Panc1 (cell line): Measurements from ENCODE around the gene PKP1. TPM values are rescaled to one million over a fixed set of nuclear protein-coding genes. Genes with fewer than 3 reads are reported as not detected.

Source experiments
- ATAC-seq: fragments of 200-7000 bp; cut with Tn5 transposase; 2 replicates; pipeline ENCODE4 v1.9.1; 2020; ENCODE audit warnings: mild to moderate bottlenecking, moderate library complexity
- BruUV-seq: library from RNA; stranded (reverse); fragments of 400-500 nt; replicated peaks from 2 replicates; lab custom pipeline; 2021; lab: Mats Ljungman, UMichigan
- CTCF ChIA-PET: fragments of 300-600 bp; sonication (Branson Sonifier 250); formaldehyde crosslinking; loops from one replicate; lab custom pipeline; 2022; ENCODE audit warnings: antibody characterized with exemption; lab: Charles Lee
- POLR2A ChIA-PET: fragments of 300-600 bp; sonication (Branson Sonifier 250); formaldehyde crosslinking; loops from one replicate; lab custom pipeline; 2022; ENCODE audit warnings: antibody characterized with exemption; lab: Charles Lee
- DNase-seq: peaks from one replicate; pipeline ENCODE4 v3.0.0-alpha.2; 2010; ENCODE audit warnings: low read depth, low spot score
- H3K27ac ChIP-seq: 2 replicates; pipeline ENCODE4 v1.5.1; 2011; ENCODE audit warnings: mild to moderate bottlenecking, low read length, inconsistent platforms
- H3K27me3 ChIP-seq: fragments of 200-500 bp; sonication (Bioruptor generic); 2 replicates; pipeline ENCODE4 v1.6.0; 2014; ENCODE audit warnings: low read length, inconsistent platforms; ENCODE audit not compliant: control insufficient read depth, insufficient read depth
- H3K36me3 ChIP-seq: fragments of 200-500 bp; sonication (Bioruptor generic); 2 replicates; pipeline ENCODE4 v1.5.1; 2014; ENCODE audit warnings: inconsistent platforms, mild to moderate bottlenecking, low read length, moderate library complexity; ENCODE audit not compliant: control insufficient read depth, insufficient read depth
- H3K4me1 ChIP-seq: 2 replicates; pipeline ENCODE4 v1.5.1; 2011; ENCODE audit warnings: inconsistent platforms, mild to moderate bottlenecking, low read length, moderate library complexity; ENCODE audit not compliant: control insufficient read depth, insufficient read depth
- H3K4me3 ChIP-seq, 2 experiments: 2 replicates each; pipeline ENCODE4 v1.5.1; 2011 to 2012; ENCODE audit warnings: low read depth in 2 of 2, low read length in 2 of 2, mild to moderate bottlenecking in 2 of 2, inconsistent platforms in 1 of 2, moderate library complexity in 1 of 2
- H3K9me3 ChIP-seq: fragments of 200-500 bp; sonication (Bioruptor generic); 2 replicates; pipeline ENCODE4 v1.5.1; 2014; ENCODE audit warnings: low read depth, mild to moderate bottlenecking, inconsistent platforms, low read length, moderate library complexity; ENCODE audit not compliant: control insufficient read depth, insufficient read depth
- CTCF ChIP-seq: fragments of 450-650 bp; IDR thresholded peaks from 2 replicates; pipeline ENCODE4 v1.5.1; 2017; ENCODE audit warnings: mild to moderate bottlenecking
- POLR2AphosphoS5 ChIP-seq: IDR thresholded peaks from 2 replicates; pipeline ENCODE4 v1.6.1; 2012; ENCODE audit warnings: mild to moderate bottlenecking, low read depth, low read length, moderate library complexity
- REST ChIP-seq, 2 experiments: IDR thresholded peaks; 2 replicates each; pipeline ENCODE4 v1.6.1; 2011 to 2012; ENCODE audit warnings: low read depth in 2 of 2, control low read depth in 1 of 2, low read length in 1 of 2, mild to moderate bottlenecking in 1 of 2, moderate library complexity in 1 of 2; ENCODE audit not compliant: insufficient read depth in 1 of 2
- SIN3A ChIP-seq: IDR thresholded peaks from 2 replicates; pipeline ENCODE4 v1.6.1; 2012; ENCODE audit warnings: low read depth, mild to moderate bottlenecking, low read length, moderate library complexity, borderline replicate concordance; ENCODE audit not compliant: insufficient read depth
- TCF7L2 ChIP-seq: IDR thresholded peaks from 2 replicates; pipeline ENCODE4 v1.6.1; 2011; ENCODE audit warnings: mild to moderate bottlenecking, low read depth, low read length, inconsistent platforms
- in situ Hi-C: cut with HindIII; loops from 2 replicates; pipeline ENCODE4 v1.10.0; 2016; ENCODE audit warnings: low sequenced_read_pairs, low pct_unique_long_range_greater_than_20kb
- intact Hi-C: fragments of 100-400 bp; cut with micrococcal nuclease; formaldehyde crosslinking; loops from one replicate; pipeline ENCODE4 v1.10.0; 2022; ENCODE audit not compliant: unreplicated experiment
- total RNA-seq: library from RNA; stranded (reverse); gene quantifications from one replicate; pipeline ENCODE4 v1.2.1, GENCODE V29; 2021; ENCODE audit not compliant: unreplicated experiment

Gene PKP1
- total RNA-seq, 1 experiment from 2014 or later = 0.44 TPM

GRCh38 chr1:201376107-201376463 lies 92.8 kb downstream of the PKP1 start:
- POLR2A ChIA-PET = interaction anchor here (0.6 kb wide), 1 partner anchor 526 kb away, joined by 3 read pairs; no protein-coding TSS in a partner anchor

More at GRCh38 chr1:201376107-201376463, 92.8 kb downstream of the PKP1 start:
- H3K27ac ChIP-seq = no peak overlapping the region
- in situ Hi-C loops = no loop called here
- H3K4me1 ChIP-seq = no peaks in the 10 kb centered on the region
- ATAC-seq (no peak), DNase-seq (no peak)
- no TSS peak for BruUV-seq
- H3K4me3 ChIP-seq = no peak overlapping the region
- TF ChIP-seq TCF7L2 (no peak), POLR2AphosphoS5 (no peak), CTCF (no peak), SIN3A (no peak), REST (IDR thresholded peaks at IDR 0.05; ENCODE audit: insufficient read depth in 1 of 2, low read depth in 2 of 2, low read length in 1 of 2) (no peak)
- H3K36me3 ChIP-seq = no peaks in the 10 kb centered on the region
- CTCF ChIA-PET = no interaction called here
- H3K27me3 ChIP-seq = peaks cover 10% of the 10 kb centered on the region; the same call in 1 of the 2 replicates
- intact Hi-C loops = no loop called here
- no peaks in the 10 kb centered on the region for H3K9me3 ChIP-seq
